Psoas muscle (tissue), 8 donors: Measurements from ENCODE around the gene BCKDHB. TPM values are rescaled to one million over a fixed set of nuclear protein-coding genes. Genes with fewer than 3 reads are reported as not detected.

ENCODE experiments used
- ATAC-seq, 4 donors: fragments of 200-7000 bp; cut with Tn5 transposase; one replicate each; pipeline ENCODE4 v1.9.1; 2020; ENCODE audit warnings: moderate library complexity in 3 of 4, mild to moderate bottlenecking in 2 of 4
- DNase-seq, 2 donors: peaks; one replicate each; pipeline ENCODE4 v3.0.0-alpha.2; 2020
- H3K27ac ChIP-seq: fragments of 200-600 bp; one replicate; pipeline ENCODE4 v1.8.0; 2022
- H3K27me3 ChIP-seq, 3 donors: fragments of 200-600 bp in 1 of 3; one replicate each; pipeline versions ENCODE4 v1.6.1 to v1.8.0; 2013 to 2022; ENCODE audit warnings: low read length in 2 of 3, mild to moderate bottlenecking in 2 of 3, moderate library complexity in 1 of 3; ENCODE audit not compliant: insufficient read depth in 3 of 3
- H3K36me3 ChIP-seq, 2 donors: fragments of 200-600 bp in 1 of 2; one replicate each; pipeline versions ENCODE4 v1.6.1 to v1.8.0; 2013 to 2022; ENCODE audit warnings: low read depth in 1 of 2, mild to moderate bottlenecking in 1 of 2, moderate library complexity in 1 of 2; ENCODE audit not compliant: insufficient read depth in 1 of 2
- H3K4me1 ChIP-seq: fragments of 200-600 bp; one replicate; pipeline ENCODE4 v1.8.0; 2022
- H3K4me3 ChIP-seq: fragments of 200-600 bp; one replicate; pipeline ENCODE4 v1.8.0; 2022; ENCODE audit warnings: mild to moderate bottlenecking
- H3K9me3 ChIP-seq: fragments of 200-600 bp; one replicate; pipeline ENCODE4 v1.8.0; 2022
- CTCF ChIP-seq: fragments of 200-600 bp; IDR thresholded peaks from one replicate; pipeline ENCODE4 v1.8.0; 2022; ENCODE audit warnings: antibody characterized with exemption
- WGBS, 3 donors: extraction: QIAGEN DNeasy Blood & Tissue Kit; methylation state at CpG; one replicate each; pipeline versions ENCODE4 v1.1.6 to v1.1.7; 2013; 5-methylcytosine and 5-hydroxymethylcytosine counted together
- intact Hi-C, 2 donors: fragments of 100-400 bp; cut with DNase I; formaldehyde crosslinking; loops; one replicate each; pipeline versions ENCODE4 v1.11.0 to v1.14.2; 2022
- polyA plus RNA-seq, 3 donors: library from polyadenylated mRNA; stranded (reverse); fragments of 200-250 nt; gene quantifications; one replicate each; pipeline ENCODE4 v1.2.3, GENCODE V29; 2013
- total RNA-seq, 4 donors: library from RNA; stranded (reverse); fragmentation: NEBNext Ultra II Directional in 2 of 4; extraction: Animal tissue kit (Norgen Biotek cat#: 25700) in 2 of 4; gene quantifications; one replicate each; pipeline versions ENCODE4 v1.2.1 to v1.2.4, GENCODE V29; 2021 to 2023
- donor health status: healthy with polysubstance abuse.
- donor health status: DM: no; HTN: no; CAD: no; lungs with moderate emphysema.
- donor health status: Bipolar disorder and iron deficiency.
- donor health status: healthy.
- donor health status: DM: yes; HTN: yes; CAD: no.
- donor health status: DM: no; HTN: no; CAD: no.
- donor health status: DM: no; HTN: no; CAD: no.
- donor health status: DM: yes; HTN: yes; CAD: no.

Gene BCKDHB
- total and polyA plus RNA-seq, 7 donors = 3.2 to 13.9 (median 6.7) TPM

- no peak for DNase-seq
- intact Hi-C loops = no loop called here
- no peak for TF ChIP-seq CTCF
- no peak for ATAC-seq
- no peak overlapping the region for H3K4me3 ChIP-seq
- no peaks in the 10 kb centered on the region for H3K4me1 ChIP-seq
- no peaks in the 10 kb centered on the region for H3K36me3 ChIP-seq
- no peak overlapping the region for H3K27ac ChIP-seq
- no peaks in the 10 kb centered on the region for H3K9me3 ChIP-seq
- no peaks in the 10 kb centered on the region for H3K27me3 ChIP-seq
- WGBS, 3 donors = 92 to 97% (median 93%) methylated on average over 4 of the region's 4 CpGs
Measured at GRCh38 chr6:80272988-80273387, 166.5 kb downstream of the BCKDHB start.

DNA sequence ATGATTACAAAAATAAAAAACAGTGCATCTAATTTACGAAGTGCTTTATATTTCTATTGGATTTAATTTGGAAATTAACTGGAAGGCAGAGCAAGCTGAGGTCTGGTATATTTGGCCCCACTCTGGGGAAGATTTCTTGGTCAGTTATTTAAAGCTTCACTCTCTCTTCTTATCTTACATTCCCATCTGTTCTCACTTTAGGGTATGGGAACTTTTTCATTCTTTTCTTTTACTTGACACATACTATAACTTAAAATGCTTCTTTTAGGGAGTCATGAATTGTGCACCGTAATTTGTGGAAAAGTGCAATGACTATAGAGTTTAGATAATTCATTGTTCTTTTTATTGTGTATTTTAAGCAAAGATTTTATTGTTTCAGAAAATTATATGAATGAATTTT lies 170.4 kb downstream of the BCKDHB start:
- Histone ChIP-seq H3K27me3 (no peaks in the 10 kb centered on the region), H3K4me1 (no peaks in the 10 kb centered on the region), H3K4me3 (no peak overlapping the region), H3K27ac (no peak overlapping the region), H3K36me3 (no peaks in the 10 kb centered on the region), H3K9me3 (no peaks in the 10 kb centered on the region)
- ATAC-seq = no peak
- DNase-seq = no peak
- WGBS, 3 donors = 77 to 92% (median 84%) methylated on average over 2 of the region's 2 CpGs
- no peak for TF ChIP-seq CTCF
- intact Hi-C loops = no loop called here

GRCh38 chr6:80277501-80277900 lies 171.0 kb downstream of the BCKDHB start:
- Histone ChIP-seq H3K27me3 (no peaks in the 10 kb centered on the region), H3K4me1 (no peaks in the 10 kb centered on the region), H3K27ac (no peak overlapping the region), H3K4me3 (no peak overlapping the region), H3K9me3 (no peaks in the 10 kb centered on the region), H3K36me3 (no peaks in the 10 kb centered on the region)
- DNase-seq (no peak), ATAC-seq (no peak)
- WGBS, 3 donors = 96 to 100% (median 100%) methylated on average over 1 of the region's 1 CpG
- no peak for TF ChIP-seq CTCF
- intact Hi-C loops = no loop called here

GRCh38 chr6:80280262-80281010 lies 174.0 kb downstream of the BCKDHB start:
- DNase-seq (no peak), ATAC-seq (no peak)
- no peaks in the 10 kb centered on the region for H3K9me3 ChIP-seq
- WGBS, 3 donors = 84 to 92% (median 91%) methylated on average over 2 of the region's 2 CpGs
- no peaks in the 10 kb centered on the region for H3K4me1 ChIP-seq
- H3K27ac ChIP-seq = no peak overlapping the region
- intact Hi-C loops = no loop called here
- no peaks in the 10 kb centered on the region for H3K27me3 ChIP-seq
- no peaks in the 10 kb centered on the region for H3K36me3 ChIP-seq
- no peak overlapping the region for H3K4me3 ChIP-seq
- no peak for TF ChIP-seq CTCF
